Thyroid gland (tissue), 4 donors: ENCODE measurements around the gene OPTN. TPM values are rescaled to one million over a fixed set of nuclear protein-coding genes. Genes with fewer than 3 reads are reported as not detected.
"Not testable (repeated sequence)": the region's sequence is repeated elsewhere in the genome, so short reads cannot be mapped to it uniquely, and the experiment has no call there.

Experiments
- DNase-seq, 2 donors: peaks; one replicate each; pipeline ENCODE4 v3.0.0-alpha.2; 2019
- H3K27ac ChIP-seq, 3 donors: fragments of 200-600 bp; sonication (generic); 1 replicate in 2 of 3; 2 replicates in 1 of 3; pipeline ENCODE4 v1.5.1; 2016 to 2019; ENCODE audit warnings: mild to moderate bottlenecking in 1 of 3, moderate library complexity in 1 of 3
- H3K27me3 ChIP-seq: fragments of 200-600 bp; sonication (generic); one replicate; pipeline ENCODE4 v1.5.1; 2019
- H3K36me3 ChIP-seq, 2 donors: fragments of 200-600 bp; sonication (generic); one replicate each; pipeline ENCODE4 v1.5.1; 2016 to 2019
- H3K4me1 ChIP-seq, 2 donors: fragments of 200-600 bp; sonication (generic); one replicate each; pipeline ENCODE4 v1.5.1; 2017 to 2019
- H3K4me3 ChIP-seq, 3 donors: fragments of 200-600 bp; sonication (generic); replicated peaks in 1 of 3; 1 replicate in 2 of 3; 2 replicates in 1 of 3; pipeline ENCODE4 v1.5.1; 2016; ENCODE audit warnings: mild to moderate bottlenecking in 1 of 3
- H3K9me3 ChIP-seq: fragments of 200-600 bp; sonication (generic); one replicate; pipeline ENCODE4 v1.5.1; 2017
- CTCF ChIP-seq, 6 experiments: fragments of 200-600 bp in 3 of 6; fragments of 450-650 bp in 3 of 6; sonication (generic) in 3 of 6; IDR thresholded peaks; one replicate each; pipeline ENCODE4 v1.5.1; 2016 to 2019; ENCODE audit warnings: antibody characterized with exemption in 6 of 6, mild to moderate bottlenecking in 2 of 6, inconsistent platforms in 1 of 6, moderate library complexity in 1 of 6
- POLR2A ChIP-seq, 2 donors: fragments of 450-650 bp; IDR thresholded peaks; one replicate each; pipeline ENCODE4 v1.6.1; 2017; ENCODE audit warnings: antibody characterized with exemption in 2 of 2, mild to moderate bottlenecking in 2 of 2, moderate library complexity in 1 of 2
- WGBS, 2 donors: methylation state at CpG; one replicate each; pipeline ENCODE4 v1.1.5; 2017; 5-methylcytosine and 5-hydroxymethylcytosine counted together
- intact Hi-C: fragments of 100-400 bp; cut with DNase I; formaldehyde crosslinking; loops from one replicate; pipeline ENCODE4 v1.15.1; 2023
- total RNA-seq, 4 donors: library from RNA; depleted of rRNA; stranded (reverse); fragments of >200 nt; gene quantifications; one replicate each; pipeline ENCODE4 v1.2.3, GENCODE V29; 2016

Gene OPTN
- total RNA-seq, 4 donors from 2014 or later, result 19.9 to 39.5 (median 26.8) TPM

GRCh38 chr10:13089345-13089744 is 10.6 kb upstream of the OPTN start:
- intact Hi-C loops, result no loop called here
- H3K27me3 ChIP-seq, result no peaks in the 10 kb centered on the region
- no peaks in the 10 kb centered on the region for H3K36me3 ChIP-seq
- TF ChIP-seq CTCF (IDR thresholded peaks at IDR 0.05), result no peak
- TF ChIP-seq POLR2A (IDR thresholded peaks at IDR 0.05), result no peak
- H3K4me3 ChIP-seq, result no peak overlapping the region
- DNase-seq, result no peak
- H3K27ac ChIP-seq, result no peak overlapping the region
- no peaks in the 10 kb centered on the region for H3K4me1 ChIP-seq
- H3K9me3 ChIP-seq, result no peaks in the 10 kb centered on the region
- WGBS, 2 donors, result 82 to 84% methylated on average over 4 of the region's 4 CpGs

GRCh38 chr10:13090289-13090688 is 9.7 kb upstream of the OPTN start:
- 89 to 94% methylated on average over 2 of the region's 2 CpGs for WGBS, 2 donors
- no peaks in the 10 kb centered on the region for H3K36me3 ChIP-seq
- no peaks in the 10 kb centered on the region for H3K27me3 ChIP-seq
- TF ChIP-seq POLR2A (IDR thresholded peaks at IDR 0.05) (no peak), CTCF (IDR thresholded peaks at IDR 0.05) (no peak)
- H3K4me1 ChIP-seq, result no peaks in the 10 kb centered on the region
- no peak overlapping the region for H3K27ac ChIP-seq
- H3K9me3 ChIP-seq, result no peaks in the 10 kb centered on the region
- H3K4me3 ChIP-seq, result no peak overlapping the region
- intact Hi-C loops, result loop anchor here (10.0 kb wide), 1 partner anchor 185 kb away; no protein-coding TSS in a partner anchor
- no peak for DNase-seq

GRCh38 chr10:13091801-13092200 is 8.2 kb upstream of the OPTN start:
- Histone ChIP-seq H3K9me3 (no peaks in the 10 kb centered on the region), H3K4me3 (no peak overlapping the region), H3K36me3 (no peaks in the 10 kb centered on the region), H3K27ac (no peak overlapping the region), H3K27me3 (no peaks in the 10 kb centered on the region), H3K4me1 (no peaks in the 10 kb centered on the region)
- DNase-seq, result no peak
- intact Hi-C loops, result loop anchor here (10.0 kb wide), 1 partner anchor 187 kb away; no protein-coding TSS in a partner anchor
- TF ChIP-seq POLR2A (IDR thresholded peaks at IDR 0.05) (no peak), CTCF (IDR thresholded peaks at IDR 0.05) (no peak)
- WGBS, 2 donors, result 70 to 76% methylated on average over 3 of the region's 3 CpGs

- Histone ChIP-seq H3K9me3 (no peaks in the 10 kb centered on the region), H3K4me3 (no peak overlapping the region), H3K27me3 (no peaks in the 10 kb centered on the region), H3K27ac (no peak overlapping the region), H3K4me1 (no peaks in the 10 kb centered on the region), H3K36me3 (no peaks in the 10 kb centered on the region)
- DNase-seq, result no peak
- WGBS, 2 donors, result 80 to 84% methylated on average over 7 of the region's 7 CpGs
- no peak for TF ChIP-seq POLR2A (IDR thresholded peaks at IDR 0.05)
- no peak for TF ChIP-seq CTCF (IDR thresholded peaks at IDR 0.05)
- intact Hi-C loops, result loop anchor here (10.0 kb wide), 1 partner anchor 188 kb away; no protein-coding TSS in a partner anchor
These were observed 7.5 kb upstream of the OPTN start for GRCh38 chr10:13092291-13093102.

GRCh38 chr10:13094082-13094481 is 5.9 kb upstream of the OPTN start:
- DNase-seq, H3K27me3 ChIP-seq, H3K36me3 ChIP-seq, H3K9me3 ChIP-seq, H3K4me3 ChIP-seq, H3K27ac ChIP-seq, H3K4me1 ChIP-seq: not testable (repeated sequence)
- intact Hi-C loops, result loop anchor here (10.0 kb wide), 1 partner anchor 189 kb away; no protein-coding TSS in a partner anchor
- WGBS, 2 donors, result 96 to 99% methylated on average over 4 of the region's 4 CpGs
